KMS-11 (cell line): ENCODE data around the gene PLCG2.
A peak's percentile ranks its signal among the peaks of the same experiment; 100 is the strongest.

Source experiments
- H2AFZ ChIP-seq: fragments of 200-600 bp; sonication (generic); 2 replicates; pipeline ENCODE4 v1.6.1; 2016; ENCODE audit warnings: antibody characterized with exemption, mixed run types, low read depth
- H3K27ac ChIP-seq: fragments of 200-600 bp; sonication (generic); 2 replicates; pipeline ENCODE4 v1.6.1; 2016; ENCODE audit warnings: mild to moderate bottlenecking, mixed run types
- H3K27me3 ChIP-seq: fragments of 200-600 bp; sonication (generic); 2 replicates; pipeline ENCODE4 v1.6.1; 2017; ENCODE audit warnings: mild to moderate bottlenecking, low read depth, mixed run types, moderate library complexity; ENCODE audit not compliant: insufficient read depth
- H3K36me3 ChIP-seq: fragments of 200-600 bp; sonication (generic); 2 replicates; pipeline ENCODE4 v1.6.1; 2017; ENCODE audit warnings: mild to moderate bottlenecking, mixed run types; ENCODE audit not compliant: insufficient read depth
- H3K4me1 ChIP-seq: fragments of 200-600 bp; sonication (generic); 2 replicates; pipeline ENCODE4 v1.6.1; 2016; ENCODE audit warnings: mild to moderate bottlenecking, low read depth, mixed run types; ENCODE audit not compliant: poor library complexity, severe bottlenecking
- H3K4me2 ChIP-seq: fragments of 200-600 bp; sonication (generic); 2 replicates; pipeline ENCODE4 v1.7.0; 2016; ENCODE audit warnings: mild to moderate bottlenecking, mixed run types
- H3K4me3 ChIP-seq: fragments of 200-600 bp; sonication (generic); IDR thresholded peaks from 2 replicates; pipeline ENCODE4 v1.6.1; 2017; ENCODE audit warnings: low read depth, low read length, mixed read lengths; ENCODE audit not compliant: insufficient read depth
- H3K79me2 ChIP-seq: fragments of 200-600 bp; sonication (generic); 2 replicates; pipeline ENCODE4 v1.6.1; 2016; ENCODE audit warnings: low read depth, mixed run types; ENCODE audit not compliant: insufficient read depth
- H3K9ac ChIP-seq: fragments of 200-600 bp; sonication (generic); 2 replicates; pipeline ENCODE4 v1.6.1; 2016; ENCODE audit warnings: mild to moderate bottlenecking, mixed run types
- H4K20me1 ChIP-seq: fragments of 200-600 bp; sonication (generic); 2 replicates; pipeline ENCODE4 v1.6.1; 2016; ENCODE audit warnings: mild to moderate bottlenecking, mixed run types; ENCODE audit not compliant: insufficient read depth
- CTCF ChIP-seq: fragments of 200-600 bp; sonication (generic); conservative IDR thresholded peaks from 2 replicates; pipeline ENCODE4 v1.6.1; 2017; ENCODE audit warnings: low read depth, mild to moderate bottlenecking, antibody characterized with exemption, low read length, moderate library complexity, mixed read lengths

PLCG2 gene

GRCh38 chr16:81883235-81883634 lies 104.1 kb downstream of the PLCG2 start:
- Histone ChIP-seq H3K27ac (no peak overlapping the region), H3K9ac (no peak overlapping the region), H4K20me1 (no peaks in the 10 kb centered on the region), H3K4me3 (no peak overlapping the region), H3K36me3 (no peaks in the 10 kb centered on the region), H3K79me2 (no peaks in the 10 kb centered on the region), H3K27me3 (no peaks in the 10 kb centered on the region), H3K4me1 (no peaks in the 10 kb centered on the region), H3K4me2 (no peak overlapping the region), H2AFZ (no peak overlapping the region)
- TF ChIP-seq CTCF: no peak

GRCh38 chr16:81885976-81886586 lies 107.0 kb downstream of the PLCG2 start:
- no peaks in the 10 kb centered on the region for H4K20me1 ChIP-seq
- no peak overlapping the region for H2AFZ ChIP-seq
- H3K36me3 ChIP-seq: no peaks in the 10 kb centered on the region
- no peak overlapping the region for H3K9ac ChIP-seq
- H3K4me2 ChIP-seq: no peak overlapping the region
- peak; percentile 88 for TF ChIP-seq CTCF
- H3K4me3 ChIP-seq: no peak overlapping the region
- no peaks in the 10 kb centered on the region for H3K4me1 ChIP-seq
- no peaks in the 10 kb centered on the region for H3K27me3 ChIP-seq
- H3K27ac ChIP-seq: no peak overlapping the region
- no peaks in the 10 kb centered on the region for H3K79me2 ChIP-seq

GRCh38 chr16:81888520-81889394 lies 109.7 kb downstream of the PLCG2 start:
- H3K4me2 ChIP-seq: no peak overlapping the region
- no peaks in the 10 kb centered on the region for H3K36me3 ChIP-seq
- H3K4me1 ChIP-seq: no peaks in the 10 kb centered on the region
- no peak overlapping the region for H3K9ac ChIP-seq
- H3K27ac ChIP-seq: no peak overlapping the region
- no peaks in the 10 kb centered on the region for H3K79me2 ChIP-seq
- TF ChIP-seq CTCF: no peak
- no peaks in the 10 kb centered on the region for H3K27me3 ChIP-seq
- H3K4me3 ChIP-seq: no peak overlapping the region
- no peak overlapping the region for H2AFZ ChIP-seq
- H4K20me1 ChIP-seq: no peaks in the 10 kb centered on the region

- no peak overlapping the region for H2AFZ ChIP-seq
- no peak for TF ChIP-seq CTCF
- H3K79me2 ChIP-seq: no peaks in the 10 kb centered on the region
Measured at GRCh38 chr16:81891736-81892364, 112.8 kb downstream of the PLCG2 start.

More at GRCh38 chr16:81891736-81892364, 112.8 kb downstream of the PLCG2 start:
- no peaks in the 10 kb centered on the region for H3K4me1 ChIP-seq
- no peak overlapping the region for H3K4me3 ChIP-seq
- H3K4me2 ChIP-seq: no peak overlapping the region
- no peaks in the 10 kb centered on the region for H3K36me3 ChIP-seq
- no peaks in the 10 kb centered on the region for H4K20me1 ChIP-seq
- no peaks in the 10 kb centered on the region for H3K27me3 ChIP-seq
- no peak overlapping the region for H3K27ac ChIP-seq
- H3K9ac ChIP-seq: no peak overlapping the region
